ES-I3 (cell line): ENCODE measurements around the gene RPTOR.
"Not testable (repeated sequence)": the region's sequence is repeated elsewhere in the genome, so short reads cannot be mapped to it uniquely, and the experiment has no call there.

Source experiments
- H3K36me3 ChIP-seq: 2 replicates; pipeline ENCODE4 v1.6.1; 2013; ENCODE audit warnings: mild to moderate bottlenecking, low read length, control low read depth, moderate library complexity; ENCODE audit not compliant: insufficient read depth
- H3K4me1 ChIP-seq: 2 replicates; pipeline ENCODE4 v1.6.1; 2013; ENCODE audit warnings: mild to moderate bottlenecking, control low read depth, low read length; ENCODE audit not compliant: insufficient read depth
- H3K9ac ChIP-seq: 2 replicates; pipeline ENCODE4 v1.6.1; 2013; ENCODE audit warnings: low read depth, mild to moderate bottlenecking, low read length, moderate library complexity
- H3K9me3 ChIP-seq: 2 replicates; pipeline ENCODE4 v1.6.1; 2013; ENCODE audit warnings: mild to moderate bottlenecking, low read length, moderate library complexity; ENCODE audit not compliant: control insufficient read depth, insufficient read depth

RPTOR gene

DNA sequence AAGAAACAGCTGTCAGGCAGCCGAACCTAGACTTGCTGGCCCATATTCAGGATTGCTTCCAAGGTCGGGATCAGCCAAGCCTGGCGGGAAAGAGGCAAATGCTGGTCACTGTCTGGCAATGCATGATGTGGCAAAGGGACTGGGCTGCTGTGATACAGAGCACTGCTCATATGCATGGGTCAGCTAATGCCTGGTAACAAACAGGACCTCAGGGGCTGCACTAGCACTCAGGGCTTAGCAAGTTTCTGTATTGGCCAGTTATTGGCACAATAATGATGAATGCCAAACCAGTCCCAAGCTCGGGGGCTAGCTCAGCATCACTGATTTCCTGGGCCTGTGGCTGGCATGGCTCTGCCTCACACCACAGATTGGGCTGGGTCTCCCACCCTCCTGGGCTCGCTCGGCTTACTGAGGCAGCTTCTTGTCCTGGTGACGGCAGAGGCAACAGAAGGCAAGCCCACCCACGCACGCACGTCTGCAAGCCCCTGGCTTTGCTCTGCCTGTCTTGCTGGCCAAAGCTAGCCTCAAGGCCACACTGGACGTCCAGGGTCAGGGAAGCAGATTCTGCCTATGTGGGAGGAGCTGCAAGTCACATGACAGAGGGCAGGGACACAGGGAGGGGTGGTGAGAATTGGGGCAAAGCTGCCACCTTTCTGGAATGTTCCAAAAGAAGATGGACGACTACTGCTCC, 21.4 kb upstream of the RPTOR start:
- Histone ChIP-seq H3K9ac (no peak overlapping the region), H3K9me3 (no peaks in the 10 kb centered on the region), H3K4me1 (peaks cover 5% of the 10 kb centered on the region; the same call in 1 of the 2 replicates), H3K36me3 (no peaks in the 10 kb centered on the region)

DNA sequence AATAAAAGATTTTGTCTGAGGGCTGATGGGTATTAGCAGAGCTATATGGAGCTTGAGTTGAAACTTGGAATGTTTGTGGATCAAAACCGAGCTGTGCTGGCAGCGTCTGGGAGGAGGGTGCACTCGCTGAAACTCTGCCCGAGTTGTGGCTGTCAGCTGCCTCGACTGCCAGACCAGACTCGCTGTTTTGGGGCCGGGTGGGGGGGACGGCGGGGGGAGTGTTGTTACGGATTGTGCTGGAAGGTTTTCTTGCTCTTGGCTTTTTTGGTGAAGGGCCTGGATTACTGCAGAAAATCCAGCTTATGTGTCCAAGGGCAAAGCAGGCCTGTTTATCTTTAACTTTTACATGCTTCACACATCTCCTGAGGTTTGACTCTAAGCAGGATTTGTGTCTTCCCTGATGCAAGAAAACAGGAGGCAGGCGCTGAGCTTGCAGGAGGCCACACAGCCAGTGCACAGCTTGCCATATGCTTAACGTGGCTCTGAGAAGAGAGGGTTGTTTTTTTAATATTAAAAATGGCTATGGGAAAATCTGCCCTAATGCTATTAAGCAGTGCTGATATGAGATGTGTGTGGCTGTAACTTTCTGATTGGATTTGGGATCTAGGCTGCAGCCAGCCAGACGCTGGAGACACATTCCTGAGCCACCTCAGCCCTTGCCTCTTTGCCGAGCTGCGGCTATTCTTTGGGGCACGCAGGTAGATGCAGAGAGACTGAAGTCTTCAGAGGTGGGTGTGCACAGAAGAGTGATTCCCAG, 20.5 kb upstream of the RPTOR start:
- H3K9ac ChIP-seq: no peak overlapping the region
- no peaks in the 10 kb centered on the region for H3K36me3 ChIP-seq
- H3K9me3 ChIP-seq: no peaks in the 10 kb centered on the region
- H3K4me1 ChIP-seq: peaks cover 5% of the 10 kb centered on the region; the same call in 1 of the 2 replicates

DNA sequence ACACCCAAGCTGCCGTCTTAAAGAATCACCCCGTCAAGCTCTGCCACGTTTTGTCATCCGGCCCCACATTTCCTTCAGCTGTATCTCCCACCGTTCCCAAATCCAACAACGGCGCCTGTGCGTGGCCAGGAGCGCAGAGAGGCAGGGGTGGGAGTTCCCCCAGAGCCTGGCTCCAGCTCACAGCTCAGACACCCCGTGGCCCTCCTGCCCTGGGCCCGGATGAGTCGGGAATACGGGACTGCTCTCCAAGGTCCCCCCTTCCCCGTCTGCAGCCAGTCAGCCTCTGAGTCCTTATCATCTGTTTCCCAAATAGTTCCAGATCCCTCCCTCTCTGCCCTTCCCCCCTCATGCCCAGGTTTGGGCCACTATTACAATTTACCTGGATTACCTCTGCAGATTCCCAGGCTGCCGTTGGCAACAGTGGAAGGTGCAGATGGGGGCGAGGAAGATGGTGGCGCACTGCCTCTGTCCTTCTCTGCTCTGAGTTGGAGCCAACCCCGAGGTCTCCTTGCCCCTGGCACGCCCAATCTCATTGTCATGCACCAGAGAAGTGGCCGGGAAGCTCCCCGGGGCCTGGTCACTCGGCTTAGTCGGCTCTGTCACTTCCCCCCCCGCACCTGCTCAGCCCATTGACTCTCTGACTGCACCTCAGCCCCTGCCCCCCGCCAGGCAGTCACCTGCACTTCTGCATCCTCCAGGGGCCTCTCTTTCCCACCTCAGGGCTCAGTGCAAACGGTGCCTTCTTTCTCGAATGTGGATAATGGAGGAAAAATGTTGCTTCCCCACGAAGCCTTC, 18.3 kb upstream of the RPTOR start:
- Histone ChIP-seq H3K9ac (no peak overlapping the region), H3K4me1 (peaks cover 5% of the 10 kb centered on the region; the same call in 1 of the 2 replicates), H3K9me3 (no peaks in the 10 kb centered on the region), H3K36me3 (no peaks in the 10 kb centered on the region)

DNA sequence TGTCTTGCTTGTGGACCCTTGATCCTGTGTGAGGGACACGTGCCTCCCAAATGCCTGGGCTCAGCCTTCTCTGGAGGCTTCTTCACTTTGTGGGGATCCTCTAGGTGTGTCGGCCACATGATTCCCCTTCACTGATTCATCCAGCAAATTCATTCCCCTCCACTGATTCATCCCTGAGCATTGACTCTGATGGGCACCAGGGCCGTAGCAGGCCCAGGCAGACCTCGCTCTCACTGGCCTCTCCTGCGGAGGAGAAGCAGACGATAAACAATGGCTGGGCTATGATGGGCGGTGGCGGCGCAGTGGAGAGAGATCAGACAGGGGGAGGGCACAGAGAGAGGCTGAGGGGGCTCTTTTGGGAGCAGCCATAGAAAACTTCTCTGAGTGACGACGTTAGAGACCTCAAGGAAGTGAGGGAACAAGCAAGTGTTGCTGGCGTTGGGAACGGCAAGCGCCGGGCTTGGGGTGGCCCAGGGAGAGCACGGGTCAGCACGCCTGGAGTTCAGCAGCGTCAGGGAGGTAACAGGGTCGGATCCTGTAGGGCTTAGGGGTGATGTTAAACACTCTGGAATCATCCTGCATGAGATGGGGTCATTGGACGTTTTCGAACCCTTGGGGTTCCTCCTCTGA, 17.5 kb upstream of the RPTOR start:
- no peak overlapping the region for H3K9ac ChIP-seq
- H3K36me3 ChIP-seq: no peaks in the 10 kb centered on the region
- H3K9me3 ChIP-seq: no peaks in the 10 kb centered on the region
- H3K4me1 ChIP-seq: peaks cover 5% of the 10 kb centered on the region; the same call in 1 of the 2 replicates

DNA sequence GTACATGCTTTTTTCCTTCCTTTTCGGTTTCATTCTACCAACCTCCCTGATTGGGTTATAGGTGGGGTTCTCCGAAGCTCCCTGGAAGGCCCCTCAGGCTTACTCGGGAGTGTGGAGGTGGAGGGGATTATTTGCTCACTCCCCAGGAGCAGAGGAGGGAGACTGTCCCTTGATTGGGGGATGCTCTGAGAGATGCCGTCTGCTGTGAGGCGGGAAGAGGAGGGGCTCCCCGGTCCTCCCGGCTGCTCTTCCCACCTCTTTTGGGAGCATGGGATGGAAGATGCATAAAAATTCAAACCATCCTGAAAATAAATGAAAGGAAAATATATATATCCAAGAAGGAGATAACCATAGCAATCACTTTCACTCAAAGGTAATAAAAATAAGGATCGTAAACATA, 16.1 kb upstream of the RPTOR start:
- Histone ChIP-seq H3K4me1 (peaks cover 5% of the 10 kb centered on the region; the same call in 1 of the 2 replicates), H3K9me3 (no peaks in the 10 kb centered on the region), H3K9ac (no peak overlapping the region), H3K36me3 (no peaks in the 10 kb centered on the region)

DNA sequence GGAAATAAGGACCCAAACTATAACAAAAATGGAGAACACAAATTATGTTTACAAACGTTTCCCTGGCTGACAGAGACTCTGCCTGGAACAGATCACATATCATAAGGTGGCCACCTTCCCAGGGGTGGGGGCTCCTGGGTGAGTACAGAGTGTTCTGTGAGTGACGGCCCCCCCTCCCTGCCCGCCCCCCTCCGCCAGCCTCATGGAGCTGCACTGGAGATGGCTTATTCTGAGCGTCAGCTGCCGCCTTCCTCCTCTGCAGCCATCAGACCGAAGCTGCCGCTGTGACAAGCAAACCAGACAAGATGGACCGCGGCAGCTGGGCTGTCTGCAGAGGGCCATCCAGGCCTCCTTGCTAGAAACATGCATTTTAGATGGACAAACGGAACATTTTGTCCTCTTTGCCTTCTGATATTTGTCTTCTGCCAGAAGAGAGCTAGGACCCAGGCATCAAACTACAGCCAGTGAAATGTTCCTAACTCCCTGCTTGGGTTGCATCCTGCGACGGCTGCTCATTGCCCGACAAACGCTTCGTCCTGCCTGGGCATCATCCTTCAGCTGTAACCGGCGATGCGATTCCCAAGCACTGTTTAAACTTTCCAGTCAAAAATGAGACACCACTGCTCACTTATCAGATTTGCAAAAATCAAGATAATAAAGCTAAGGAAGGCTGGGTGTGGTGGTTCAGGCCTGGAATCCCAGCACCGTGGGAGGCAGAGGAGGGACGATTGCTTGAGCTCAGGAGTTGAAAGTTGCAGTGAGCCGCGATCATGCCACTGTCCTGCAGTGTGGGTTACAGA, 15.3 kb upstream of the RPTOR start:
- Histone ChIP-seq H3K9me3 (no peaks in the 10 kb centered on the region), H3K4me1 (peaks cover 5% of the 10 kb centered on the region; the same call in 1 of the 2 replicates), H3K36me3 (no peaks in the 10 kb centered on the region), H3K9ac (no peak overlapping the region)

DNA sequence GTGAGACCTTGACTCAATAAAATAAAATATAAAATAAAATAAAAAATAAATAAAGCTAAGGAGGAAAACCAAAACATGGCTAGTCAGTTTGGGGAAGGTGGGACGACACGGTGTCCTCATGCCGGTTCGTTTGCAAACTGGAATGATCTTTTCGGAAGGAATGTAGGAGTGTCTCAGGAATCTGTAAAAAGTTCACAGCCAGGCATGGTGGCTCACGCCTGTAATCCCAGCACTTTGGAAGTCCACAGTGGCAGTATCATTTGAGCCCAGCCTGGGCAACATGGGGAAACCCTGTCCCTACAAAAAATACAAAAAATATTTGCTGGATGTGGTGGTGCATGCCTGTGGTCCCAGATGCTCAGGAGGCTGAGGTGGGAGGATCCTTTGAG, 14.7 kb upstream of the RPTOR start:
- peaks cover 5% of the 10 kb centered on the region; the same call in 1 of the 2 replicates for H3K4me1 ChIP-seq
- H3K9ac ChIP-seq: no peak overlapping the region
- H3K9me3 ChIP-seq: no peaks in the 10 kb centered on the region
- H3K36me3 ChIP-seq: no peaks in the 10 kb centered on the region

DNA sequence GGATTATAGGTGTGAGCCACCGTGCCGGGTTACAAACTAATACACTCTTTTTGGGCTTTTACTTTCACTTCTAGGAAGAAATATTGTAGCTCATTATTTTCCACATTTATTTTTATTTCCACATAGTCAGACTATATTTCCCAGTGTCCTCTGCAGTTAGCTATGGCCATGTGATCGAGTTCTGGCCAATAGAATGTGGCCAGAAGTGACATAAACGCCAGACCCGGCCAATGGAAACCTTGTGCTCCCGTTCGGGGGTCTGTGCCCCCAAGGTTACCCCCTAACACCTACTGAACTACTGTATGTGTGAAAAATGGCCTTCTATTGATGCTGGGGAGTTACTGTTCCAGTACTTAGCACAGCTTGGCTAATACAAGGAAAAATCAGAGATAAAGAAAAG, 13.2 kb upstream of the RPTOR start:
- Histone ChIP-seq H3K4me1 (peaks cover 5% of the 10 kb centered on the region; the same call in 1 of the 2 replicates), H3K9ac (no peak overlapping the region), H3K9me3 (no peaks in the 10 kb centered on the region), H3K36me3 (no peaks in the 10 kb centered on the region)

DNA sequence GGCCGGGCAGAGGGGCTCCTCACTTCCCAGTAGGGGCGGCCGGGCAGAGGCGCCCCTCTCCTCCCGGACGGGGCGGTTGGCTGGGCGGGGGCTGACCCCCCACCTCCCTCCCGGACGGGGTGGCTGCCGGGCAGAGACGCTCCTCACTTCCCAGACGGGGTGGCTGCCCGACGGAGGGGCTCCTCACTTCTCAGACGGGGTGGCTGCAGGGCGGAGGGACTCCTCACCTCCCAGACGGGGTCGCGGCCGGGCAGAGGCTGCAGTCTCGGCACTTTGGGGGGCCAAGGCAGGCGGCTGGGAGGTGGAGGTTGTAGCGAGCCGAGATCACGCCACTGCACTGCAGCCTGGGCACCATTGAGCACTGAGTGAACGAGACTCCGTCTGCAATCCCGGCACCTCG, 7.3 kb upstream of the RPTOR start:
- H3K9ac ChIP-seq, H3K36me3 ChIP-seq, H3K4me1 ChIP-seq, H3K9me3 ChIP-seq: not testable (repeated sequence)

DNA sequence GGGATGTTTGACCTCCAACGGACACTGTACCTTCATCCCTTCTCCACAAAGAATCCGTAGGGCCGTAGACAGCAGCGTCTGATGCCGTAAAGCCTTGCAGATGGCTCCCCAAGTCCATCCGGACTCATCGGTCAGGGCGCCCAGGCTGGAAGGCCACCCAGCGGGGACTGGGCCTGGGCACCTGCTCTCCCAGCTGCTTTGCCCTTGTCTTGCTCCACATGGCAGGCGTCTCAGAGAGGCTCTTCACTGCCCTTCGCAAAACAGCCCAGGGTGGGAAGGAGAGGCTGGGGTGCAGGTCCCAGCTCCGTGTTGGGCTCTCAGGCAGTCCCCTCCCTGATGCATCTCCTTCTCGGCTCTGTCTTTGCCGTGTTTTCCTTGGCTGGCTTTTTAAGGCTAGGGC, 6.2 kb upstream of the RPTOR start:
- Histone ChIP-seq H3K36me3 (no peaks in the 10 kb centered on the region), H3K9me3 (no peaks in the 10 kb centered on the region), H3K4me1 (peaks cover 4% of the 10 kb centered on the region; the same call in 1 of the 2 replicates), H3K9ac (no peak overlapping the region)

DNA sequence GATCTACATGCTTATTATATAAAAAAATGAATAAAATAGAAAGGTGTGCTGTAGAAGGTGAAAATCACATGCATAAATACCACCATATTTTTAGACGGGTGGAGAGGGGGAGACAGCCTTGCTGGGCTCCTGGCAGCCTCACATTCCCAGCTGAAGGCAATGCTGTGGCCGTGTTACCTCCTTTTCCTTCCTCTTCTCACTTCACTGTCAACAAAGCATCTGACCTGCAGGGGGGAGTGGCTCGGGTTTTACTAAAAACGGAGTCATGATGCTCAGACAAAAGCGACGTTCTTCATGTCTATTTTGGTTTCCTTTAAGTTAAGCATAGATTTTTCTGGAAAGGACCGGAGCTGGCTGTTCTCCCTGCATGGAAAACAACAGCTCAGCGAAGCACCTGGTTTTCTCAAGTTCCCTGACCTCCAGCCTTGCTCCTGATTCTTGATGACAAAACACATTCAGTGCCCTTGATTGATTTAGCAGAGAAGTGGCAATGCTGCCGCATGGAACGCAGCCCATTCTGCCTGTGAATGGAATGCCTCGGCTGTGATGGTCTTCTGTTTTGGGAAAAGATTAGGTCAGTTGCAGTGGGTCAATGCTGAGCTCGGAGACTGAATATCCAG, 5.5 kb upstream of the RPTOR start:
- Histone ChIP-seq H3K9ac (no peak overlapping the region), H3K36me3 (no peaks in the 10 kb centered on the region), H3K4me1 (peaks cover 4% of the 10 kb centered on the region; the same call in 1 of the 2 replicates), H3K9me3 (no peaks in the 10 kb centered on the region)

DNA sequence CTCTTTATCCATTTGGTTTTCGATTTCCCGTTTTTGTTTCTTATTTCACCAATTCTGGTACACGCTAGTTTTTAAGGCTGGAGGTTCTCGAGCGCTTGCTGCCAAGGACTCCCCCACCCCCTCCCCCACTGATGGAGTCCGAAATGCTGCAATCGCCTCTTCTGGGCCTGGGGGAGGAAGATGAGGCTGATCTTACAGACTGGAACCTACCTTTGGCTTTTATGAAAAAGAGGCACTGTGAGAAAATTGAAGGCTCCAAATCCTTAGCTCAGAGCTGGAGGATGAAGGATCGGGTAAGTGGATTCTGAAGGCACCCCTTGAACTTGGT, 825 bp downstream of the RPTOR start:
- H3K9me3 ChIP-seq: no peaks in the 10 kb centered on the region
- peaks cover 7% of the 10 kb centered on the region for H3K4me1 ChIP-seq
- peak overlapping the region; percentile 89 for H3K9ac ChIP-seq
- no peaks in the 10 kb centered on the region; the same call in 1 of the 2 replicates for H3K36me3 ChIP-seq

DNA sequence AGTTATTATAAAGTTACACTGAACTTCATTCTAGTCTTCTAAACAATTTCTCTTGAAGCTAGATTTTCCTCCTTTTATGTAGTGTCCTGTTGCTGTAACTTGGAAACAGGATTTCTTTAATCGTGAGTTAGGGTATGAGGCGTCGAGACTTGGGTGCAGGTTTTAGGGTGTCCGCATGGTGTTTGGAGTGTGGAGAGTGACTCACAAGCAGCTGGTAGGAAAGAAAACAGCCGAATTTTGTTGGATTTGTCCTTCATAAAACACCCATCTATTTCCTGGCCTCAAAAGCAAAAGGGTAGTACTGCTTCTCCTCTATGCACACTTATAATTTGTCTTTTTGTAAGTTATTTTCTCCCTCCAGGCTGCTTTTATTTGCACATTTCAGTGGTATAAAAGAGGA, 1.6 kb downstream of the RPTOR start:
- no peaks in the 10 kb centered on the region; the same call in 1 of the 2 replicates for H3K36me3 ChIP-seq
- H3K4me1 ChIP-seq: peaks cover 7% of the 10 kb centered on the region
- no peak overlapping the region for H3K9ac ChIP-seq
- no peaks in the 10 kb centered on the region for H3K9me3 ChIP-seq
